ENCODE data around the gene SOX12.

DNA sequence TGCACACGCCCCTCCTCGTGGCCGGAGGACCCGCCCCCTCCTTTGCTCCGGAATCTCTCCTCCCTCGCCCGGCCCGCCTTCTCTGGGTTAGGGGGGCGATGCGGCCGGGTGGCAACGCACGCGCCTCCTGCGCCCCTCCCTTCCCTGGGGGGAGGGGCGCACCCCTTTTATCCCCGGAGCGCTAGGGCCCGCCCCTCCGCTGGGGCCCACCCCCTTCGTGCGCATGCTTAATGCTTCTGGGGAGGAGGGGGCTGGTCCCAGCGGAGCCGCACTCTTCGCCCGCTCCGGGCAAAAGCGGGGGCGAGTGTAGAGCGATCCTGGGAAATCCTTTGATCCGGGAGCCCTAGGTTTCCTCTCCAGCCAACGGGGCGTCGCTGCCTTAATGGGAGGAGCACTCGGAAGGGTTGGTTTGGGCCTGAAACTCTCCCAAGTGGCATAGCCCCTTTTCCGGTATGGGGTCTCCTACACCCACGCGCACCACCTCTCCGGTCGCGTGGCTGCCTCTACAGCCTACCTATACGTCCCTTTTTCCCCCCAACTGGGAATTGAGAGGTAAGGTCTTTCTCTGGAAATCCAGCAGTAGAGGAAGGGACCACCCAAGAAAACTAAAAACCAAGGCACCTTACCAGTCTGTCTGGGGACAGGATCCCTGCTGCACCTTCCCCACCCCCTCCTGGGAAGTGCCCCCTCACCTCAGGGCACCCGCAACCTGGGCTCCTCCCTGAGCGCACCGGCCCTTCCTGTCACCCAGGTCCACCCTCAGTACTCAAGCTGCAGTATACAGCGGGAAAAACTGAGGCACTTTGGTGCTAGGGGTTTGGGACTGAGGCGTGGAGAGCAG, 2.1 kb downstream of the SOX12 start:
- TF ChIP-seq, protein P1, sequence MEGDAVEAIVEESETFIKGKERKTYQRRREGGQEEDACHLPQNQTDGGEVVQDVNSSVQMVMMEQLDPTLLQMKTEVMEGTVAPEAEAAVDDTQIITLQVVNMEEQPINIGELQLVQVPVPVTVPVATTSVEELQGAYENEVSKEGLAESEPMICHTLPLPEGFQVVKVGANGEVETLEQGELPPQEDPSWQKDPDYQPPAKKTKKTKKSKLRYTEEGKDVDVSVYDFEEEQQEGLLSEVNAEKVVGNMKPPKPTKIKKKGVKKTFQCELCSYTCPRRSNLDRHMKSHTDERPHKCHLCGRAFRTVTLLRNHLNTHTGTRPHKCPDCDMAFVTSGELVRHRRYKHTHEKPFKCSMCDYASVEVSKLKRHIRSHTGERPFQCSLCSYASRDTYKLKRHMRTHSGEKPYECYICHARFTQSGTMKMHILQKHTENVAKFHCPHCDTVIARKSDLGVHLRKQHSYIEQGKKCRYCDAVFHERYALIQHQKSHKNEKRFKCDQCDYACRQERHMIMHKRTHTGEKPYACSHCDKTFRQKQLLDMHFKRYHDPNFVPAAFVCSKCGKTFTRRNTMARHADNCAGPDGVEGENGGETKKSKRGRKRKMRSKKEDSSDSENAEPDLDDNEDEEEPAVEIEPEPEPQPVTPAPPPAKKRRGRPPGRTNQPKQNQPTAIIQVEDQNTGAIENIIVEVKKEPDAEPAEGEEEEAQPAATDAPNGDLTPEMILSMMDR (IDR thresholded peaks at IDR 0.05): no peak
- TF ChIP-seq ZNF232 (CRISPR knock-in tag; IDR thresholded peaks at IDR 0.05) (no peak), CBFB (CRISPR knock-in tag; IDR thresholded peaks at IDR 0.05; ENCODE audit: low read depth) (no peak), TEAD1 (CRISPR knock-in tag; IDR thresholded peaks at IDR 0.05) (no peak)
- TF ChIP-seq, protein P2, sequence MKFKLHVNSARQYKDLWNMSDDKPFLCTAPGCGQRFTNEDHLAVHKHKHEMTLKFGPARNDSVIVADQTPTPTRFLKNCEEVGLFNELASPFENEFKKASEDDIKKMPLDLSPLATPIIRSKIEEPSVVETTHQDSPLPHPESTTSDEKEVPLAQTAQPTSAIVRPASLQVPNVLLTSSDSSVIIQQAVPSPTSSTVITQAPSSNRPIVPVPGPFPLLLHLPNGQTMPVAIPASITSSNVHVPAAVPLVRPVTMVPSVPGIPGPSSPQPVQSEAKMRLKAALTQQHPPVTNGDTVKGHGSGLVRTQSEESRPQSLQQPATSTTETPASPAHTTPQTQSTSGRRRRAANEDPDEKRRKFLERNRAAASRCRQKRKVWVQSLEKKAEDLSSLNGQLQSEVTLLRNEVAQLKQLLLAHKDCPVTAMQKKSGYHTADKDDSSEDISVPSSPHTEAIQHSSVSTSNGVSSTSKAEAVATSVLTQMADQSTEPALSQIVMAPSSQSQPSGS (CRISPR knock-in tag; IDR thresholded peaks at IDR 0.05; ENCODE audit: borderline replicate concordance, low read depth): no peak
- TF ChIP-seq, protein P3, sequence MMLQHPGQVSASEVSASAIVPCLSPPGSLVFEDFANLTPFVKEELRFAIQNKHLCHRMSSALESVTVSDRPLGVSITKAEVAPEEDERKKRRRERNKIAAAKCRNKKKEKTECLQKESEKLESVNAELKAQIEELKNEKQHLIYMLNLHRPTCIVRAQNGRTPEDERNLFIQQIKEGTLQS (CRISPR knock-in tag; conservative IDR thresholded peaks at IDR 0.05): no peak
- TF ChIP-seq, protein P4, sequence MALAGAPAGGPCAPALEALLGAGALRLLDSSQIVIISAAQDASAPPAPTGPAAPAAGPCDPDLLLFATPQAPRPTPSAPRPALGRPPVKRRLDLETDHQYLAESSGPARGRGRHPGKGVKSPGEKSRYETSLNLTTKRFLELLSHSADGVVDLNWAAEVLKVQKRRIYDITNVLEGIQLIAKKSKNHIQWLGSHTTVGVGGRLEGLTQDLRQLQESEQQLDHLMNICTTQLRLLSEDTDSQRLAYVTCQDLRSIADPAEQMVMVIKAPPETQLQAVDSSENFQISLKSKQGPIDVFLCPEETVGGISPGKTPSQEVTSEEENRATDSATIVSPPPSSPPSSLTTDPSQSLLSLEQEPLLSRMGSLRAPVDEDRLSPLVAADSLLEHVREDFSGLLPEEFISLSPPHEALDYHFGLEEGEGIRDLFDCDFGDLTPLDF (CRISPR knock-in tag; IDR thresholded peaks at IDR 0.05): no peak

All from WTC11 (cell line).